ENCODE data around the gene B4GALT5.
"Not testable (repeated sequence)": the region's sequence is repeated elsewhere in the genome, so short reads cannot be mapped to it uniquely, and the experiment has no call there.

The B4GALT5 gene

GRCh38 chr20:49653925-49654434, 59.7 kb downstream of the B4GALT5 start:
- DNase-seq = no peak

GRCh38 chr20:49649672-49650071, 64.0 kb downstream of the B4GALT5 start:
- DNase-seq = no peak

- no peak for DNase-seq
Observed at GRCh38 chr20:49647550-49647949, 66.1 kb downstream of the B4GALT5 start.

GRCh38 chr20:49646528-49646927, 67.2 kb downstream of the B4GALT5 start:
- DNase-seq = no peak

- no peak for DNase-seq
Observed at GRCh38 chr20:49646126-49646525, 67.6 kb downstream of the B4GALT5 start.

GRCh38 chr20:49644980-49645565, 68.6 kb downstream of the B4GALT5 start:
- DNase-seq = no peak

- DNase-seq = no peak
Observed at GRCh38 chr20:49642816-49643215, 70.9 kb downstream of the B4GALT5 start.

- no peak for DNase-seq
Observed at GRCh38 chr20:49641683-49642656, 71.7 kb downstream of the B4GALT5 start.

- no peak for DNase-seq
Observed at GRCh38 chr20:49637046-49637637, 76.5 kb downstream of the B4GALT5 start.

GRCh38 chr20:49636447-49636846, 77.2 kb downstream of the B4GALT5 start:
- DNase-seq = no peak

GRCh38 chr20:49635866-49636265, 77.8 kb downstream of the B4GALT5 start:
- no peak for DNase-seq

GRCh38 chr20:49635166-49635565, 78.5 kb downstream of the B4GALT5 start:
- no peak for DNase-seq

- no peak for DNase-seq
Observed at GRCh38 chr20:49634116-49634515, 79.6 kb downstream of the B4GALT5 start.

- no peak for DNase-seq
Observed at GRCh38 chr20:49633643-49634042, 80.0 kb downstream of the B4GALT5 start.

- no peak for DNase-seq
Observed at GRCh38 chr20:49633023-49633422, 80.7 kb downstream of the B4GALT5 start.

GRCh38 chr20:49631856-49632418, 81.7 kb downstream of the B4GALT5 start:
- no peak for DNase-seq

GRCh38 chr20:49631061-49631716, 82.5 kb downstream of the B4GALT5 start:
- no peak for DNase-seq

GRCh38 chr20:49630396-49630951, 83.2 kb downstream of the B4GALT5 start:
- no peak for DNase-seq

- no peak for DNase-seq
Observed at GRCh38 chr20:49629606-49630005, 84.1 kb downstream of the B4GALT5 start.

GRCh38 chr20:49628280-49628679, 85.4 kb downstream of the B4GALT5 start:
- DNase-seq = not testable (repeated sequence)

- DNase-seq = no peak
Observed at GRCh38 chr20:49627329-49627761, 86.3 kb downstream of the B4GALT5 start.

- not testable (repeated sequence) for DNase-seq
Observed at GRCh38 chr20:49624988-49625387, 88.7 kb downstream of the B4GALT5 start.
